DOHH2 (cell line): ENCODE data around the gene MPRIP.

Source experiments
- H3F3A ChIP-seq: fragments of 200-600 bp; sonication (generic), shearing (Covaris generic); 2 replicates; pipeline ENCODE4 v1.6.0; 2016; ENCODE audit warnings: antibody characterized with exemption, mild to moderate bottlenecking; ENCODE audit not compliant: control insufficient read depth, insufficient read depth
- H3K27ac ChIP-seq: fragments of 200-600 bp; sonication (generic); 2 replicates; pipeline ENCODE4 v1.5.1; 2014; ENCODE audit warnings: low read depth, mild to moderate bottlenecking, low read length, moderate library complexity
- H3K27me3 ChIP-seq: fragments of 200-600 bp; sonication (generic); 2 replicates; pipeline ENCODE4 v1.6.1; 2014; ENCODE audit warnings: mild to moderate bottlenecking, low read length, mixed read lengths; ENCODE audit not compliant: control insufficient read depth
- H3K36me3 ChIP-seq: fragments of 200-600 bp; sonication (generic); 2 replicates; pipeline ENCODE4 v1.6.1; 2014; ENCODE audit warnings: mild to moderate bottlenecking, low read length, moderate library complexity, mixed read lengths; ENCODE audit not compliant: control insufficient read depth
- H3K4me1 ChIP-seq: fragments of 200-600 bp; sonication (generic); 2 replicates; pipeline ENCODE4 v1.6.1; 2014; ENCODE audit warnings: mild to moderate bottlenecking, low read length, mixed read lengths; ENCODE audit not compliant: control insufficient read depth
- H3K4me2 ChIP-seq: fragments of 200-600 bp; sonication (generic); 2 replicates; pipeline ENCODE4 v1.6.0; 2014; ENCODE audit warnings: mild to moderate bottlenecking, low read length, moderate library complexity
- H3K4me3 ChIP-seq: fragments of 200-600 bp; sonication (generic); 2 replicates; pipeline ENCODE4 v1.5.1; 2014; ENCODE audit warnings: mild to moderate bottlenecking, low read length, mixed read lengths
- H3K79me2 ChIP-seq: fragments of 200-600 bp; sonication (generic); 2 replicates; pipeline ENCODE4 v1.6.1; 2014; ENCODE audit warnings: mild to moderate bottlenecking, low read length, mixed read lengths; ENCODE audit not compliant: control insufficient read depth
- H3K9me2 ChIP-seq: fragments of 200-600 bp; sonication (generic); replicated peaks from 2 replicates; pipeline ENCODE4 v1.6.1; 2014; ENCODE audit warnings: mild to moderate bottlenecking, low read length, mixed read lengths; ENCODE audit not compliant: control insufficient read depth
- H3K9me3 ChIP-seq: fragments of 200-600 bp; sonication (generic); 2 replicates; pipeline ENCODE4 v1.6.1; 2014; ENCODE audit warnings: antibody characterized with exemption, low read length, mixed read lengths; ENCODE audit not compliant: control insufficient read depth, insufficient read depth
- H4K20me1 ChIP-seq: fragments of 200-600 bp; sonication (generic); 2 replicates; pipeline ENCODE4 v1.6.0; 2014; ENCODE audit warnings: low read depth, mild to moderate bottlenecking, antibody characterized with exemption, low read length, moderate library complexity; ENCODE audit not compliant: control insufficient read depth, insufficient read depth
- EZH2phosphoT487 ChIP-seq: fragments of 200-600 bp; sonication (generic); IDR thresholded peaks from 2 replicates; pipeline ENCODE4 v1.6.1; 2017; ENCODE audit warnings: borderline replicate concordance, mild to moderate bottlenecking, antibody characterized with exemption, low read length, moderate library complexity, mixed read lengths
- TF ChIP-seq, protein P1 (sequence below): fragments of 200-600 bp; sonication (generic); IDR thresholded peaks from one replicate; pipeline ENCODE4 v1.5.1; 2014; ENCODE audit warnings: antibody characterized with exemption, mild to moderate bottlenecking, low read depth, low read length; ENCODE audit not compliant: poor library complexity, severe bottlenecking

The MPRIP gene

DNA sequence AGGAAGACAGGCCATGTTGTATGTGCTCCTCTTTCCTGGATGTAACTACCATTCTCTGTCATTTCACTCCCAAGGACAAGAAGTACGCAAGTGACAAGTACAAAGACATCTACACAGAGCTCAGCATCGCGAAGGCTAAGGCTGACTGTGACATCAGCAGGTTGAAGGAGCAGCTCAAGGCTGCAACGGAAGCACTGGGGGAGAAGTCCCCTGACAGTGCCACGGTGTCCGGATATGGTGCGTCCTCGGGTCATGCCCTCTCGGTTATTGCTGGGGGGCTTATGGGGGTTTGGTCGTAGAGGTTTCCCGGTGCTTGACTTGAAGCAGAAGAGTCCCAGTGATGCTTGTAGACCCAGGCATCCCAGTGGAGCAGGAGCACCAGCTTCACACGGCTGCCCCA lies 134.9 kb downstream of the MPRIP start:
- Histone ChIP-seq H3K9me2 (no peaks in the 10 kb centered on the region), H3K4me2 (no peak overlapping the region), H3K79me2 (no peaks in the 10 kb centered on the region), H3K9me3 (no peaks in the 10 kb centered on the region), H3F3A (no peaks in the 10 kb centered on the region; the same call in 1 of the 2 replicates), H4K20me1 (no peaks in the 10 kb centered on the region), H3K4me1 (peaks cover 15% of the 10 kb centered on the region), H3K27me3 (no peaks in the 10 kb centered on the region), H3K4me3 (no peak overlapping the region), H3K36me3 (peaks cover 78% of the 10 kb centered on the region), H3K27ac (no peak overlapping the region)
- no peak for TF ChIP-seq EZH2phosphoT487
- TF ChIP-seq, protein P1, sequence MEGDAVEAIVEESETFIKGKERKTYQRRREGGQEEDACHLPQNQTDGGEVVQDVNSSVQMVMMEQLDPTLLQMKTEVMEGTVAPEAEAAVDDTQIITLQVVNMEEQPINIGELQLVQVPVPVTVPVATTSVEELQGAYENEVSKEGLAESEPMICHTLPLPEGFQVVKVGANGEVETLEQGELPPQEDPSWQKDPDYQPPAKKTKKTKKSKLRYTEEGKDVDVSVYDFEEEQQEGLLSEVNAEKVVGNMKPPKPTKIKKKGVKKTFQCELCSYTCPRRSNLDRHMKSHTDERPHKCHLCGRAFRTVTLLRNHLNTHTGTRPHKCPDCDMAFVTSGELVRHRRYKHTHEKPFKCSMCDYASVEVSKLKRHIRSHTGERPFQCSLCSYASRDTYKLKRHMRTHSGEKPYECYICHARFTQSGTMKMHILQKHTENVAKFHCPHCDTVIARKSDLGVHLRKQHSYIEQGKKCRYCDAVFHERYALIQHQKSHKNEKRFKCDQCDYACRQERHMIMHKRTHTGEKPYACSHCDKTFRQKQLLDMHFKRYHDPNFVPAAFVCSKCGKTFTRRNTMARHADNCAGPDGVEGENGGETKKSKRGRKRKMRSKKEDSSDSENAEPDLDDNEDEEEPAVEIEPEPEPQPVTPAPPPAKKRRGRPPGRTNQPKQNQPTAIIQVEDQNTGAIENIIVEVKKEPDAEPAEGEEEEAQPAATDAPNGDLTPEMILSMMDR = no peak

DNA sequence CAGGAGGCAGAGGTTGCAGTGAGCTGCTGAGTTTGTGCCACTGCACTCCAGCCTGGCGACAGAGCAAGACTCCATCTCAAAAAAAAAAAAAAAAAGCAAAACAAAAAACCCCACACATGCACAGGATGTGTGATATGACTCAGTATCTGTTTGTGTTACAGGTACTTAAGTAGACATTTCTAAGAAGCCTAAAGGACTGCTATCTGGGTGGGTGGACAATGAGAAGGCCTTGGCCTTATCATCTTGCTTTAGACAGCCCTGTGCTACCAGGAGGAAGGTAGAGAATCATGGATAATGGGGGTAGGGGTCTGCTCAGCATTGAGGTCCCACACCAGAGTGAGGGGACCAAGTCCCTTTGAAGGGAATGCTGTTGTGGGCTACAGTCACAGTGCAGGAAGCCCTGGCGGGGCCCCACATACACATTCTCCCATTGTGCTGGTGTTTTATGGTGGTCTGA lies 137.1 kb downstream of the MPRIP start:
- H3K9me2 ChIP-seq = no peaks in the 10 kb centered on the region
- TF ChIP-seq EZH2phosphoT487 = no peak
- TF ChIP-seq, protein P1 = no peak
- no peaks in the 10 kb centered on the region; the same call in 1 of the 2 replicates for H3F3A ChIP-seq
- H3K4me2 ChIP-seq = no peak overlapping the region
- peaks cover 73% of the 10 kb centered on the region for H3K36me3 ChIP-seq
- H3K79me2 ChIP-seq = no peaks in the 10 kb centered on the region
- no peaks in the 10 kb centered on the region for H4K20me1 ChIP-seq
- H3K4me3 ChIP-seq = no peak overlapping the region
- no peaks in the 10 kb centered on the region for H3K27me3 ChIP-seq
- no peak overlapping the region for H3K27ac ChIP-seq
- no peaks in the 10 kb centered on the region for H3K9me3 ChIP-seq
- peaks cover 16% of the 10 kb centered on the region for H3K4me1 ChIP-seq

DNA sequence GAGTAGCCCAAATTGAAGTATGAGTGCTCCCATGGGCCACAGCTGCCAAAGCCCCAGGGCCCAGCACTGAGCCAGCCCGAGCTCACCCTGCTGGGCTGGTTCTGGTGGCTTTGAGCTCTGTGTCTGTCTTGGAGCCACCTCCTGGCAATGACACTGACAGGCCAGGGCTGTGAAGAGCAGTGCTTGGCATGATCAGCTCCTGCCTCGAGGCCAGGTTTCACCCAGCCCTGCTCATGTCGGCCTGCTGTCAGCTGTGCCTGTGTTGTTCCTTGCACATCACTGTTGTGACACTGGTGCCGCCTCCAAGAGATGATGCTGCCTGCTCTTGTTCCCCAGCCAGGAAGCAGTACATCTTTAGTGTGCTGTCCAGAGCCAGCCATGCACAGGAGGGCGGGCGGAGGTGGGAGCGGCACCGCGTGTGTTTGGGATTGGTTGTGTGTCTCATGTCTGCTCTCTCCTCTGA lies 137.9 kb downstream of the MPRIP start:
- H3K27me3 ChIP-seq = no peaks in the 10 kb centered on the region
- H4K20me1 ChIP-seq = no peaks in the 10 kb centered on the region
- no peak overlapping the region for H3K27ac ChIP-seq
- H3K9me3 ChIP-seq = no peaks in the 10 kb centered on the region
- no peak overlapping the region for H3K4me3 ChIP-seq
- no peaks in the 10 kb centered on the region for H3K9me2 ChIP-seq
- no peak overlapping the region for H3K4me2 ChIP-seq
- TF ChIP-seq, protein P1 = no peak
- TF ChIP-seq EZH2phosphoT487 = no peak
- peaks cover 72% of the 10 kb centered on the region for H3K36me3 ChIP-seq
- H3F3A ChIP-seq = no peaks in the 10 kb centered on the region; the same call in 1 of the 2 replicates
- H3K4me1 ChIP-seq = peaks cover 16% of the 10 kb centered on the region
- no peaks in the 10 kb centered on the region for H3K79me2 ChIP-seq
